ENCODE measurements around the gene KIF19.

DNA sequence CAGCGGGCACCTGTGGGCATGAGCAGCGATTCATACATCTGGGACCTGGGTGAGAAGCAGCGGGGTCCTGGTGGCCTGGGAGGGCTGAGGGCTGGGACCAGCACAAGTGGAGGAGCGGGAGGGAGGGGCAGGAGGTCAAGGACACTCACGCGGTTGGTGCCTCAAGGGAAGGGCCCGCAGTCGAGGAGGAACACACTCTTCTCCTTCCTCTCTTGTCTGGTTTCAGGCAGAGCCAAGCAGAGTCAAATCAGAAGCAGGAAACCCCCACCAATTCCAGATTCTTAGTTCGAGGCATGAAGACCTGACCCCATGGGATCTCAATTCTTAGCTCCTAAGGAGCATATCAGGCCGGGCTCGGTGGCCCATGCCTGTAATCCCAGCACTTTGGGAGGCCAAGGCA, 36.3 kb upstream of the KIF19 start:
- TF ChIP-seq, protein P1, sequence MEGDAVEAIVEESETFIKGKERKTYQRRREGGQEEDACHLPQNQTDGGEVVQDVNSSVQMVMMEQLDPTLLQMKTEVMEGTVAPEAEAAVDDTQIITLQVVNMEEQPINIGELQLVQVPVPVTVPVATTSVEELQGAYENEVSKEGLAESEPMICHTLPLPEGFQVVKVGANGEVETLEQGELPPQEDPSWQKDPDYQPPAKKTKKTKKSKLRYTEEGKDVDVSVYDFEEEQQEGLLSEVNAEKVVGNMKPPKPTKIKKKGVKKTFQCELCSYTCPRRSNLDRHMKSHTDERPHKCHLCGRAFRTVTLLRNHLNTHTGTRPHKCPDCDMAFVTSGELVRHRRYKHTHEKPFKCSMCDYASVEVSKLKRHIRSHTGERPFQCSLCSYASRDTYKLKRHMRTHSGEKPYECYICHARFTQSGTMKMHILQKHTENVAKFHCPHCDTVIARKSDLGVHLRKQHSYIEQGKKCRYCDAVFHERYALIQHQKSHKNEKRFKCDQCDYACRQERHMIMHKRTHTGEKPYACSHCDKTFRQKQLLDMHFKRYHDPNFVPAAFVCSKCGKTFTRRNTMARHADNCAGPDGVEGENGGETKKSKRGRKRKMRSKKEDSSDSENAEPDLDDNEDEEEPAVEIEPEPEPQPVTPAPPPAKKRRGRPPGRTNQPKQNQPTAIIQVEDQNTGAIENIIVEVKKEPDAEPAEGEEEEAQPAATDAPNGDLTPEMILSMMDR (IDR thresholded peaks at IDR 0.05; ENCODE audit: borderline replicate concordance, extremely low read depth, low read length, poor library complexity, severe bottlenecking) = no peak
- TF ChIP-seq EZH2 (IDR thresholded peaks at IDR 0.05; ENCODE audit: borderline replicate concordance, low read depth, low read length, severe bottlenecking) = no peak

Measured in DND-41 (cell line).